Measurements from ENCODE around the gene ZNF311.

- TF ChIP-seq CTCF (IDR thresholded peaks at IDR 0.05) (no peak), REST (IDR thresholded peaks at IDR 0.05) (no peak), HOXA7 (CRISPR knock-in tag; IDR thresholded peaks at IDR 0.05) (no peak), ELK1 (IDR thresholded peaks at IDR 0.05; ENCODE audit: low read depth, low read length) (no peak), JUN (IDR thresholded peaks at IDR 0.05) (no peak)
These were observed 4.2 kb upstream of the ZNF311 start for GRCh38 chr6:29009358-29009757.
